Neural cell (in vitro differentiated cells): ENCODE results near the gene ATG4D. TPM values are rescaled to one million over a fixed set of nuclear protein-coding genes. Genes with fewer than 3 reads are reported as not detected.
A peak's percentile ranks its signal among the peaks of the same experiment; 100 is the strongest.

Experiments
- H2AFZ ChIP-seq: fragments of 200-600, 300-800 bp; sonication (generic), shearing (Covaris generic); 2 replicates; pipeline ENCODE4 v1.6.0; 2014; ENCODE audit warnings: low read depth, mild to moderate bottlenecking, antibody characterized with exemption, low read length, moderate library complexity
- H3F3A ChIP-seq: fragments of 200-600 bp; shearing (Covaris generic); 2 replicates; pipeline ENCODE4 v1.6.1; 2016; ENCODE audit warnings: mild to moderate bottlenecking, moderate library complexity, mixed read lengths, antibody characterized with exemption, low read length; ENCODE audit not compliant: insufficient read depth, poor library complexity, severe bottlenecking
- H3K27ac ChIP-seq: fragments of 200-600, 300-800 bp; sonication (generic), shearing (Covaris generic); 2 replicates; pipeline ENCODE4 v1.5.1; 2014; ENCODE audit warnings: mild to moderate bottlenecking, low read length, moderate library complexity
- H3K27me3 ChIP-seq: fragments of 300-800, 200-600 bp; sonication (generic), shearing (Covaris generic); 2 replicates; pipeline ENCODE4 v1.6.0; 2014; ENCODE audit warnings: mild to moderate bottlenecking, low read depth, low read length, moderate library complexity; ENCODE audit not compliant: insufficient read depth
- H3K36me3 ChIP-seq: fragments of 300-800, 200-600 bp; sonication (generic), shearing (Covaris generic); 2 replicates; pipeline ENCODE4 v1.5.1; 2014; ENCODE audit warnings: mild to moderate bottlenecking, antibody characterized with exemption, low read length, moderate library complexity; ENCODE audit not compliant: insufficient read depth
- H3K4me2 ChIP-seq: fragments of 300-800, 200-600 bp; sonication (generic), shearing (Covaris generic); 2 replicates; pipeline ENCODE4 v1.6.0; 2014; ENCODE audit warnings: mild to moderate bottlenecking, low read length
- H3K4me3 ChIP-seq: fragments of 300-800, 200-600 bp; sonication (generic), shearing (Covaris generic); 2 replicates; pipeline ENCODE4 v1.5.1; 2014; ENCODE audit warnings: mild to moderate bottlenecking, low read length, moderate library complexity
- H3K79me2 ChIP-seq: fragments of 200-600 bp; shearing (Covaris generic); replicated peaks from 2 replicates; pipeline ENCODE4 v1.6.0; 2014; ENCODE audit warnings: mild to moderate bottlenecking, low read length, moderate library complexity; ENCODE audit not compliant: insufficient read depth
- H3K9ac ChIP-seq: fragments of 300-800, 200-600 bp; sonication (generic), shearing (Covaris generic); 2 replicates; pipeline ENCODE4 v1.6.1; 2016; ENCODE audit warnings: mild to moderate bottlenecking, low read length, mixed read lengths
- H3K9me2 ChIP-seq: fragments of 200-600 bp; shearing (Covaris generic); 2 replicates; pipeline ENCODE4 v1.6.1; 2016; ENCODE audit warnings: mild to moderate bottlenecking, low read length, mixed read lengths; ENCODE audit not compliant: insufficient read depth
- H3K9me3 ChIP-seq: fragments of 200-600, 300-800 bp; sonication (generic), shearing (Covaris generic); 2 replicates; pipeline ENCODE4 v1.6.1; 2016; ENCODE audit warnings: mild to moderate bottlenecking, mixed run types, low read length, moderate library complexity, mixed read lengths
- H4K20me1 ChIP-seq: fragments of 200-600 bp; shearing (Covaris generic); 2 replicates; pipeline ENCODE4 v1.6.1; 2016; ENCODE audit warnings: mild to moderate bottlenecking, mixed run types; ENCODE audit not compliant: insufficient read depth
- CTCF ChIP-seq: fragments of 450-650 bp; IDR thresholded peaks from 2 replicates; pipeline ENCODE4 v1.5.1; 2014; ENCODE audit warnings: antibody characterized with exemption, mild to moderate bottlenecking, moderate library complexity; ENCODE audit not compliant: poor library complexity, severe bottlenecking
- EZH2 ChIP-seq: fragments of 200-600, 300-800 bp; shearing (Covaris generic), sonication (generic); IDR thresholded peaks from 2 replicates; pipeline ENCODE4 v1.6.1; 2014; ENCODE audit warnings: antibody characterized with exemption, low read length, borderline replicate concordance, mild to moderate bottlenecking; ENCODE audit not compliant: insufficient read depth, poor library complexity, severe bottlenecking
- MXI1 ChIP-seq: fragments of 450-650 bp; conservative IDR thresholded peaks from 2 replicates; pipeline ENCODE4 v1.6.1; 2014; ENCODE audit warnings: antibody characterized with exemption, mild to moderate bottlenecking; ENCODE audit not compliant: poor library complexity, severe bottlenecking
- POLR2AphosphoS5 ChIP-seq: IDR thresholded peaks from 2 replicates; pipeline ENCODE4 v1.6.1; 2012
- RAD21 ChIP-seq: fragments of 450-650 bp; conservative IDR thresholded peaks from 2 replicates; pipeline ENCODE4 v1.6.1; 2014; ENCODE audit warnings: antibody characterized with exemption, mild to moderate bottlenecking, moderate library complexity
- SMC3 ChIP-seq: fragments of 450-650 bp; conservative IDR thresholded peaks from 2 replicates; pipeline ENCODE4 v1.6.1; 2014; ENCODE audit warnings: antibody characterized with exemption, mild to moderate bottlenecking, moderate library complexity; ENCODE audit not compliant: poor library complexity
- TAF1 ChIP-seq: IDR thresholded peaks from 2 replicates; pipeline ENCODE4 v1.6.1; 2012; ENCODE audit warnings: low read depth
- polyA plus RNA-seq: library from polyadenylated mRNA; depleted of rRNA; stranded (reverse); fragments of >200 nt; gene quantifications from 2 replicates; pipeline ENCODE4 v1.2.3, GENCODE V29; 2014
- TF ChIP-seq, protein P1 (sequence below): IDR thresholded peaks from 2 replicates; pipeline ENCODE4 v1.6.1; 2012; ENCODE audit warnings: borderline replicate concordance

Gene ATG4D
- polyA plus RNA-seq, 1 donor from 2014 or later, result 50.2 TPM

GRCh38 chr19:10586396-10586795 is 42.7 kb downstream of the ATG4D start:
- H3K27ac ChIP-seq, result no peak overlapping the region
- no peak overlapping the region for H3K4me3 ChIP-seq
- no peaks in the 10 kb centered on the region for H3K9me2 ChIP-seq
- no peaks in the 10 kb centered on the region for H3K79me2 ChIP-seq
- H3F3A ChIP-seq, result no peaks in the 10 kb centered on the region
- no peaks in the 10 kb centered on the region for H4K20me1 ChIP-seq
- H3K9me3 ChIP-seq, result no peaks in the 10 kb centered on the region
- TF ChIP-seq TAF1, result no peak
- H3K9ac ChIP-seq, result no peak overlapping the region
- no peaks in the 10 kb centered on the region for H3K36me3 ChIP-seq
- no peak overlapping the region for H2AFZ ChIP-seq
- no peak overlapping the region for H3K4me2 ChIP-seq
- H3K27me3 ChIP-seq, result peaks cover 29% of the 10 kb centered on the region

DNA sequence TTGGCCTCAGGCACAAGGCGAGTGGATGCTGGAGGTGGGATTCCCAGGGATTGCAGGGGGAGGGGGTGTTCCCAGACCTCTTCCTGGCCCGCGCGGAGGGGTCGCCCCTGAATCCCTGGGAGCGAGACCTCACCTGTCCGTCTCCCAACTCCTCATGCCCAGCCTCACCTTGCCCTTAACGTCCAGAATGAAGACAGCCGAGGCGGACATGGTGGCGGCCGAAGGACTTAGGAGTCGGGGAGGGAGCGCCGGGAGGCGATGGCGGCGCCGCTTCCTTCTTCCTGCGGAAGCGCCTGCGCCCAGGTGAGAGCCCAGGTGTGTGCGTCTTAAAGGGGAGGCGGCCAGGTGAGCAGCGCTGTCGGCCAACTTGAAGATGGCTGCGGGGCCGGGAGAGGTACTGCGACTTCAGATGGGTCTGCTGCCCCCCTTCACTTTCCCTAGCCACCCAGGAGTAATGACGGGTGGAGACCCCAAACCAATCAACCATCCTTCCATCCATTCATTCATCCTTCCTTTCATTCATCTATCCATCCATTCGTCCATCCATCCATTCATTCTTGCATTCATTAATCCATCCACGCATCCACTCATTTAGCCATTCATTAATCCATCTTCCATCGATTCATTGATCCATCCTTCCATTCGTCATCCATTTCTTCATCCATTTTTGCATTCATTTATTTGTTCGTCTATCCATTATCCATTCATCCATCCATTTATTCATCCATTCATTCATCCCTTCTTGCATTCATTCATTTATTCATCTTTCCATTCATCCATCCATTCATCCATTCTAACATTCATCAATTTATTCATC is 43.5 kb downstream of the ATG4D start, which contains the start of gene AP1M2:
Gene AP1M2, minus strand, starts transcription at position 291 of the 817 bp plus-strand sequence. Its CDS starts 81 bp downstream, at position 210.
- Histone ChIP-seq H3K9me2 (no peaks in the 10 kb centered on the region), H3F3A (no peaks in the 10 kb centered on the region), H3K79me2 (no peaks in the 10 kb centered on the region), H3K27ac (no peak within 1 kb of the TSS), H3K27me3 (peaks cover 29% of the 10 kb centered on the region), H3K9me3 (no peaks in the 10 kb centered on the region), H3K4me3 (peak within 1 kb of the TSS; percentile 58), H3K4me2 (no peak within 1 kb of the TSS), H4K20me1 (no peaks in the 10 kb centered on the region), H3K36me3 (no peaks in the 10 kb centered on the region), H2AFZ (no peak within 1 kb of the TSS), H3K9ac (no peak within 1 kb of the TSS)
- TF ChIP-seq CTCF, result no peak
- no peak for TF ChIP-seq RAD21
- TF ChIP-seq MXI1, result no peak
- TF ChIP-seq, protein P1, sequence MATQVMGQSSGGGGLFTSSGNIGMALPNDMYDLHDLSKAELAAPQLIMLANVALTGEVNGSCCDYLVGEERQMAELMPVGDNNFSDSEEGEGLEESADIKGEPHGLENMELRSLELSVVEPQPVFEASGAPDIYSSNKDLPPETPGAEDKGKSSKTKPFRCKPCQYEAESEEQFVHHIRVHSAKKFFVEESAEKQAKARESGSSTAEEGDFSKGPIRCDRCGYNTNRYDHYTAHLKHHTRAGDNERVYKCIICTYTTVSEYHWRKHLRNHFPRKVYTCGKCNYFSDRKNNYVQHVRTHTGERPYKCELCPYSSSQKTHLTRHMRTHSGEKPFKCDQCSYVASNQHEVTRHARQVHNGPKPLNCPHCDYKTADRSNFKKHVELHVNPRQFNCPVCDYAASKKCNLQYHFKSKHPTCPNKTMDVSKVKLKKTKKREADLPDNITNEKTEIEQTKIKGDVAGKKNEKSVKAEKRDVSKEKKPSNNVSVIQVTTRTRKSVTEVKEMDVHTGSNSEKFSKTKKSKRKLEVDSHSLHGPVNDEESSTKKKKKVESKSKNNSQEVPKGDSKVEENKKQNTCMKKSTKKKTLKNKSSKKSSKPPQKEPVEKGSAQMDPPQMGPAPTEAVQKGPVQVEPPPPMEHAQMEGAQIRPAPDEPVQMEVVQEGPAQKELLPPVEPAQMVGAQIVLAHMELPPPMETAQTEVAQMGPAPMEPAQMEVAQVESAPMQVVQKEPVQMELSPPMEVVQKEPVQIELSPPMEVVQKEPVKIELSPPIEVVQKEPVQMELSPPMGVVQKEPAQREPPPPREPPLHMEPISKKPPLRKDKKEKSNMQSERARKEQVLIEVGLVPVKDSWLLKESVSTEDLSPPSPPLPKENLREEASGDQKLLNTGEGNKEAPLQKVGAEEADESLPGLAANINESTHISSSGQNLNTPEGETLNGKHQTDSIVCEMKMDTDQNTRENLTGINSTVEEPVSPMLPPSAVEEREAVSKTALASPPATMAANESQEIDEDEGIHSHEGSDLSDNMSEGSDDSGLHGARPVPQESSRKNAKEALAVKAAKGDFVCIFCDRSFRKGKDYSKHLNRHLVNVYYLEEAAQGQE, result no peak
- TF ChIP-seq POLR2AphosphoS5, result no peak
- no peak for TF ChIP-seq EZH2

DNA sequence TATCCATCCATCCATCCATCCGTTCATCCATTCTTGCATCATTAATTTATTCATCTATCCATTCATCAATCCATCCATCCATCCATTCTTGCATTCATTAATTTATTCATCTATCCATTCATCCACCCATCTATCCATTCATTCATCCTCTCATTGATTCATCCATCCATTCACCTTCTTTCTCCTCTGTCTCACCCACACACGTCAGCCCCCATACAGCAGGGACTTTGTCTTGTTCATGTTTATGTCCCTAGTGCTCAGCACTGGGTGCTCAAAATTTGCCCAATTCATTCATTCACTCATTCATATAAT is 44.1 kb downstream of the ATG4D start:
- Histone ChIP-seq H3K4me3 (no peak overlapping the region), H3K4me2 (no peak overlapping the region), H2AFZ (no peak overlapping the region), H3K79me2 (no peaks in the 10 kb centered on the region), H3K9ac (no peak overlapping the region), H3K9me2 (no peaks in the 10 kb centered on the region), H3K27me3 (peaks cover 29% of the 10 kb centered on the region), H4K20me1 (no peaks in the 10 kb centered on the region), H3K36me3 (no peaks in the 10 kb centered on the region), H3K27ac (no peak overlapping the region), H3F3A (no peaks in the 10 kb centered on the region), H3K9me3 (no peaks in the 10 kb centered on the region)
- no peak for TF ChIP-seq EZH2
- TF ChIP-seq TAF1, result no peak
- TF ChIP-seq, protein P1, result no peak
- no peak for TF ChIP-seq MXI1
- no peak for TF ChIP-seq SMC3
- no peak for TF ChIP-seq POLR2AphosphoS5
- TF ChIP-seq CTCF, result no peak
